ENCODE results near the gene CDKN1B.

DNA sequence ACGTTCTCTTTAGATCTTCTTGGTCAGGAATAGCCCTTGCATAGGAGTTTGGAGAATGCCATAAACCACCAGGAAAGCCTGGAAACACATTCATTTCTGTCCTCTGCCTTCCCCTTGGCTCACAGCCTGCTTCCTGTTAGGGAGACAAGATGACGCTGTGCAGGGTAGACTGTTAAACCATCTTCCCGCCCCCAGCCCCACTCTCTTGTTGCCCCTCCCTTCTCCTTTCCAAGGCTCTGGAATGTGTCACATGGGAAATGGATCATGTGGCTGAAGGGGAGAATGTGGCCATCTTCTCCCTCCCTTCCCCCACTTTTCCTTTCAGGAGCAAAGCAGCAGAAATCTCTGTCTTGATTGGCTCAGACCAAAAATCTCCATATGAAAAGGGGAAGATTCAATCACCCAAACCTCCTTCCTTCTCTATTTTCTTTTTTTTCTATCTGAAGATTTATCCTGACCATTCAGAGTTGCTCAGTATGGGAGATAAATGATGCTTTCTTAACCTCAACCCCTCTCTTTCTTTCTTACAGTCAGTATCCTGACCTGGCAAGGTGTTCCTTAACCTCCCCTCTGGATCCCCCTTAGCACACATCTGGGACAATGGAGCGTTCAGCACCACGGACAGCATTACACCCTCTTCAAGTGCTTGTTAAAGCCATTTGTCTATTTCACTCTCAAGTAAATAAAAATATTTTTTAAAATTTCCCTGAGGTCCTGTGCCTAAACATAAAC, 32.6 kb upstream of the CDKN1B start:
- no peak for TF ChIP-seq RBAK (tag by site-specific recombination; IDR thresholded peaks at IDR 0.05)
- TF ChIP-seq, protein P1, sequence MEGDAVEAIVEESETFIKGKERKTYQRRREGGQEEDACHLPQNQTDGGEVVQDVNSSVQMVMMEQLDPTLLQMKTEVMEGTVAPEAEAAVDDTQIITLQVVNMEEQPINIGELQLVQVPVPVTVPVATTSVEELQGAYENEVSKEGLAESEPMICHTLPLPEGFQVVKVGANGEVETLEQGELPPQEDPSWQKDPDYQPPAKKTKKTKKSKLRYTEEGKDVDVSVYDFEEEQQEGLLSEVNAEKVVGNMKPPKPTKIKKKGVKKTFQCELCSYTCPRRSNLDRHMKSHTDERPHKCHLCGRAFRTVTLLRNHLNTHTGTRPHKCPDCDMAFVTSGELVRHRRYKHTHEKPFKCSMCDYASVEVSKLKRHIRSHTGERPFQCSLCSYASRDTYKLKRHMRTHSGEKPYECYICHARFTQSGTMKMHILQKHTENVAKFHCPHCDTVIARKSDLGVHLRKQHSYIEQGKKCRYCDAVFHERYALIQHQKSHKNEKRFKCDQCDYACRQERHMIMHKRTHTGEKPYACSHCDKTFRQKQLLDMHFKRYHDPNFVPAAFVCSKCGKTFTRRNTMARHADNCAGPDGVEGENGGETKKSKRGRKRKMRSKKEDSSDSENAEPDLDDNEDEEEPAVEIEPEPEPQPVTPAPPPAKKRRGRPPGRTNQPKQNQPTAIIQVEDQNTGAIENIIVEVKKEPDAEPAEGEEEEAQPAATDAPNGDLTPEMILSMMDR (tag by site-specific recombination; IDR thresholded peaks at IDR 0.05), result no peak

Measured in HEK293 (cell line).